ENCODE results near the gene SFMBT2. TPM values are rescaled to one million over a fixed set of nuclear protein-coding genes. Genes with fewer than 3 reads are reported as not detected.

Gene SFMBT2
- total RNA-seq, 2 experiments from 2014 or later = 23.8 to 27.6 TPM

DNA sequence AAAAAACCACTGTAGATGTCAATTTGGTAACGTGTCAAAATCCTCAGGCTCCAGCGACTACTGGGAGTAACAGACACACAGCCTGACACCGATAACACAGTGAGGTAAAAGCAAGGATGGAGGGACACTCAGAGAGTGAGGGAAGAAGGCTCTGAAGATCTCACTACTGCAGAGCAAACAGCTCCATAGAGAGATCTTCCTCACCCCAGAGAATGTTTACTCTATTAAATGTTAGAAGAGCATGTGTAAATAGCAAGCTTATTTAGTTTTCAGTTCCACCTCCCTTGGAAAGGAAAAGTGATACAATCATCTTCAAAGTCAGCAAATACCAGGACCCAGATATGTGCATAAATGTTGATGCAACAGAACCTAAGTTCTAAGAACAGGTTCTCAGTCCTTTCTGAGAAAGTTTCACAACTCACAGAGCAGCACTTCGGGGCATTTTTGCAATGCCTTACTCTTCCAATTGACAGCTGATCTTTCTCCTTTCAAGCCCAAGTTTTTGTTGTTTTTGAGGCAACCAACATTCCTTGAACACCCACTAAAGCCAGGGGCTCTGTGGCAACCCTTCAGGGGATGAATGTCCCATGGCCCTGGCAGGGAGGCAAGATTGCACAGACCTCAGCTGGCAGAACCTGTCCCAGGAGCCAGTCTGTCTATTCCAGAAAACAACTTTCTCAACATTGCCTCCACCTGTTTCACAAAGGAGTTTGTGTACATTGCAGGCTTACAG, 177.4 kb downstream of the SFMBT2 start:
- Mint-ChIP-seq H3K27me3 (no peaks in the 10 kb centered on the region), H3K27ac (no peak overlapping the region), H3K4me3 (no peak overlapping the region), H3K9me3 (peaks cover 15% of the 10 kb centered on the region), H3K36me3 (ENCODE audit: low read depth) (peaks cover 51% of the 10 kb centered on the region), H3K4me1 (ENCODE audit: low read depth) (peaks cover 18% of the 10 kb centered on the region)
- TF ChIP-seq, protein P1, sequence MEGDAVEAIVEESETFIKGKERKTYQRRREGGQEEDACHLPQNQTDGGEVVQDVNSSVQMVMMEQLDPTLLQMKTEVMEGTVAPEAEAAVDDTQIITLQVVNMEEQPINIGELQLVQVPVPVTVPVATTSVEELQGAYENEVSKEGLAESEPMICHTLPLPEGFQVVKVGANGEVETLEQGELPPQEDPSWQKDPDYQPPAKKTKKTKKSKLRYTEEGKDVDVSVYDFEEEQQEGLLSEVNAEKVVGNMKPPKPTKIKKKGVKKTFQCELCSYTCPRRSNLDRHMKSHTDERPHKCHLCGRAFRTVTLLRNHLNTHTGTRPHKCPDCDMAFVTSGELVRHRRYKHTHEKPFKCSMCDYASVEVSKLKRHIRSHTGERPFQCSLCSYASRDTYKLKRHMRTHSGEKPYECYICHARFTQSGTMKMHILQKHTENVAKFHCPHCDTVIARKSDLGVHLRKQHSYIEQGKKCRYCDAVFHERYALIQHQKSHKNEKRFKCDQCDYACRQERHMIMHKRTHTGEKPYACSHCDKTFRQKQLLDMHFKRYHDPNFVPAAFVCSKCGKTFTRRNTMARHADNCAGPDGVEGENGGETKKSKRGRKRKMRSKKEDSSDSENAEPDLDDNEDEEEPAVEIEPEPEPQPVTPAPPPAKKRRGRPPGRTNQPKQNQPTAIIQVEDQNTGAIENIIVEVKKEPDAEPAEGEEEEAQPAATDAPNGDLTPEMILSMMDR (IDR thresholded peaks at IDR 0.05) = no peak
- ChIA-PET POLR2A (interaction anchor here (0.6 kb wide), 1 partner anchor 176 kb away, joined by 4 read pairs; no protein-coding TSS in a partner anchor), CTCF (interaction anchor here (1.2 kb wide), 1 partner anchor 315 kb away, joined by 3 read pairs; no protein-coding TSS in a partner anchor)
- intact Hi-C loops (cut with micrococcal nuclease) = no loop called here
- ATAC-seq (peak; percentile 27), DNase-seq (no peak)

DNA sequence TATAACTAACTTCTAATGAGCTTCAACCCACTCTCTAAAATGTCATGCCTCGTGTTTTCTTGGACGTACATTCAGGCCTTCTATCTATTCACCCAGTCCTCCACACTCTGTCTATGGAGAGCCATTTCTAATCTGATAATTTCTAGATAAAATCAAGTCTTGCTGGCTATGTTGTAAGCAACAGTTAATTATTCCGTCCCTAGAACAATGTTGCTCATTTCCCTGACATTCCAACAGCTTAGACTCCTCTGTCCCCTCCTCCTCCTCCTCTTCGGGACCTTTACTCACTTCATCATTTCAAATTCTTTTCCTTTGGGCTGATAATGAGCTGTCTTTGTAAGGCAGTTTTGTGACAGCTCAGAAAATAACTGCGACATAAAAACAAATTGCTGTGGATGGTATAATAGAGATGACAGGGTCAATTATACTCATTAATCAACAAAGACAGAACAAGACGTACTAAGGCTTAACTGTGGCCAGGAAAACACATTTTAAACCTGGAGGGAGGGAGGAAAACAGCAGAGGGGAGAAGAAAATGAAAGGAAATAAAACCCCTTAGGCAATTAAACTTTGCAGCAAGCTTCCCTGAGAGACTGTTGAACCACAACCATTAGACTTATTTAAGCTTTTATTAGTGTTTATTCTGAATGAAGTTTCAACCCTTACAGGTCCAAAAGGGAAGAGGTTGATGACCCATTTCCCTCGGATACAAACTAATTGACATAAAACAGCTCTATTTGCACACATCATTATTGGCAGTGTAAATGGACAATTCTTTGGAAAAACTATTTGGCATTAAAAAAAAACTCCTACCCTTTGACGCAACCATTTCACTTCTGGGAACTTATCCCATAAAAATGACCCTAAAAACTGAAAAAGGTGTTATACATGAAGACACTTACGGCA, 179.1 kb downstream of the SFMBT2 start:
- CTCF ChIA-PET = interaction anchor here (1.0 to 1.3 kb wide), 2 partner anchors 17 to 312 kb away, joined by 3 to 5 read pairs; no protein-coding TSS in a partner anchor

DNA sequence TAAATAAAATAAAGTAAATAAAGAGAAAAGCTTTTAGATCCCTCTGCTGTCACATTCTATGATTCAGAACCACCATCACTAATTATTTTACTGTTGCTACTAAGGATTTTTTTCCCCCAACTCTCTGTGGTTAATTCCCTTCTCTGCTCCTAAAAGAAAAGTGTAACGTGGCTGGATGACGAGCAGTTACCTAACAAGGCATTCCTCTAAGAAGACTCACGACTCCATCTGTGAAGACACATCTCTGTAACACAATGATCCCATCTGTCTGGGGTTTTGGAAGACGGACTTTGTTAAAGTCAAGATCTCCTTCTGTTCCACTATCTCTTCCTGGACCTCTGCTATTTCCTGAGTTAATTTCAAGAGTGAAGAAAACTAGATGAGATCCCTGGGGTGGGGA, 179.9 kb downstream of the SFMBT2 start:
- no peak for ATAC-seq
- H3K4me3 Mint-ChIP-seq = no peak overlapping the region
- H3K4me1 Mint-ChIP-seq (ENCODE audit: low read depth) = peaks cover 15% of the 10 kb centered on the region
- ChIA-PET POLR2A (no interaction called here), CTCF (interaction anchor here (1.0 to 1.3 kb wide), 2 partner anchors 16 to 311 kb away, joined by 3 to 5 read pairs; no protein-coding TSS in a partner anchor)
- TF ChIP-seq, protein P1 (IDR thresholded peaks at IDR 0.05) = no peak
- intact Hi-C loops (cut with micrococcal nuclease) = no loop called here
- DNase-seq = no peak
- H3K27ac Mint-ChIP-seq = no peak overlapping the region
- H3K36me3 Mint-ChIP-seq (ENCODE audit: low read depth) = peaks cover 56% of the 10 kb centered on the region
- no peaks in the 10 kb centered on the region for H3K27me3 Mint-ChIP-seq
- H3K9me3 Mint-ChIP-seq = peaks cover 9% of the 10 kb centered on the region

More for the DNA sequence above, 179.1 kb downstream of the SFMBT2 start:
- H3K9me3 Mint-ChIP-seq = peaks cover 12% of the 10 kb centered on the region
- no peak overlapping the region for H3K4me3 Mint-ChIP-seq
- H3K27me3 Mint-ChIP-seq = no peaks in the 10 kb centered on the region
- TF ChIP-seq, protein P1 (IDR thresholded peaks at IDR 0.05) = no peak
- intact Hi-C loops (cut with micrococcal nuclease) = no loop called here
- peaks cover 15% of the 10 kb centered on the region for H3K4me1 Mint-ChIP-seq (ENCODE audit: low read depth)
- H3K27ac Mint-ChIP-seq = no peak overlapping the region
- POLR2A ChIA-PET = no interaction called here
- ATAC-seq (no peak), DNase-seq (no peak)
- peaks cover 53% of the 10 kb centered on the region for H3K36me3 Mint-ChIP-seq (ENCODE audit: low read depth)

DNA sequence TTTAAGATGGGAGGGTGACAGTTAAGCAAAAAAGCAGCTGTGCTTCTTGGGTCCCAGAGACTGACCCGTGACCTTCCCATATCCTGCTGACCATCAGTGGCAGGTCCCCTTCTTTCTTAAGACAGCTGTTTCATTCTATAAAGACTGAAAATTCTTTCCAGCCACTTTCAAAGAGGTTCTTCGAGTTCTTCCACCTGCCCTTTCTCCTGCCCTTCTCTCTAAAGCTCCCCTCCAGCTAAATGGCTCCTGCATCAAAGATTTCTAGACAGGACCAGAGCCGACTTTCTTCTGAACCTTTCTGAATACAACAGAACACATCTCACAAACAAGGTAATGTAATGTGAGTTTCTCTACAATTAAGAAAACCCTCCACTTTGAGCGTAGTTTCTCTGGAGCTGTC, 180.8 kb downstream of the SFMBT2 start:
- ATAC-seq (no peak), DNase-seq (no peak)
- Mint-ChIP-seq H3K27me3 (no peaks in the 10 kb centered on the region), H3K27ac (no peak overlapping the region), H3K4me3 (no peak overlapping the region), H3K9me3 (peaks cover 10% of the 10 kb centered on the region), H3K36me3 (ENCODE audit: low read depth) (peaks cover 56% of the 10 kb centered on the region), H3K4me1 (ENCODE audit: low read depth) (peaks cover 11% of the 10 kb centered on the region)
- TF ChIP-seq, protein P1 (IDR thresholded peaks at IDR 0.05) = no peak
- POLR2A ChIA-PET = no interaction called here
- CTCF ChIA-PET = no interaction called here
- intact Hi-C loops (cut with micrococcal nuclease) = no loop called here
